HCT116 (cell line): ENCODE data around the gene EXOC4. TPM values are rescaled to one million over a fixed set of nuclear protein-coding genes. Genes with fewer than 3 reads are reported as not detected.

Source experiments
- ATAC-seq: fragments of 200-7000 bp; cut with Tn5 transposase; 2 replicates; pipeline ENCODE4 v1.9.1; 2020; ENCODE audit warnings: mild to moderate bottlenecking, moderate library complexity
- BruUV-seq: library from RNA; stranded (reverse); fragments of 400-500 nt; replicated peaks from 2 replicates; lab custom pipeline; 2021; lab: Mats Ljungman, UMichigan
- CTCF ChIA-PET: fragments of 300-600 bp; sonication (Branson Sonifier 250); formaldehyde crosslinking; loops from one replicate; lab custom pipeline; 2021; ENCODE audit warnings: antibody characterized with exemption; lab: Charles Lee
- POLR2A ChIA-PET: fragments of 300-600, 350-600 bp; sonication (Branson Sonifier 250); formaldehyde crosslinking; loops from one replicate; lab custom pipeline; 2021; ENCODE audit warnings: antibody characterized with exemption; lab: Charles Lee
- RAD21 ChIA-PET, 2 experiments: fragments of 300-600 bp; sonication (Branson Sonifier 250); formaldehyde crosslinking; loops; one replicate each; lab custom pipeline; 2023; ENCODE audit warnings: low total read pairs in 2 of 2; ENCODE audit not compliant: uncharacterized antibody in 2 of 2, unreplicated experiment in 2 of 2, low non-redundant PET in 1 of 2; lab: Charles Lee
- DNase-seq: peaks from one replicate; pipeline ENCODE4 v3.0.0-alpha.2; 2010; ENCODE audit warnings: low read depth, low spot score
- H2AFZ ChIP-seq: fragments of 200-600 bp; shearing (Covaris generic), sonication (generic); 2 replicates; pipeline ENCODE4 v1.6.1; 2017; ENCODE audit warnings: low read depth, mixed run types, mixed read lengths, antibody characterized with exemption, low read length; ENCODE audit not compliant: poor library complexity, severe bottlenecking
- H3K27ac ChIP-seq: 2 replicates; pipeline ENCODE4 v1.5.1; 2012; ENCODE audit warnings: low read depth, low read length
- H3K27me3 ChIP-seq: fragments of 200-600 bp; sonication (generic); 2 replicates; pipeline ENCODE4 v1.6.1; 2016; ENCODE audit warnings: mixed run types, low read length, mixed read lengths; ENCODE audit not compliant: insufficient read depth
- H3K36me3 ChIP-seq, 2 experiments: fragments of 200-500 bp in 1 of 2; fragments of 200-600 bp in 1 of 2; sonication (Bioruptor generic) in 1 of 2; sonication (generic) in 1 of 2; 2 replicates each; pipeline versions ENCODE4 v1.5.1 to v1.6.1; 2014 to 2016; ENCODE audit warnings: low read length in 2 of 2, inconsistent platforms in 1 of 2, mixed read lengths in 1 of 2, mixed run types in 1 of 2; ENCODE audit not compliant: insufficient read depth in 2 of 2, control insufficient read depth in 1 of 2
- H3K4me1 ChIP-seq, 2 experiments: fragments of 200-600 bp in 1 of 2; sonication (generic) in 1 of 2; 2 replicates each; pipeline versions ENCODE4 v1.5.1 to v1.6.1; 2012 to 2017; ENCODE audit warnings: low read length in 2 of 2, inconsistent platforms in 1 of 2, mild to moderate bottlenecking in 1 of 2, mixed read lengths in 1 of 2, mixed run types in 1 of 2, moderate library complexity in 1 of 2; ENCODE audit not compliant: insufficient read depth in 2 of 2, control insufficient read depth in 1 of 2
- H3K4me2 ChIP-seq: fragments of 200-600 bp; sonication (generic); 2 replicates; pipeline ENCODE4 v1.6.1; 2017; ENCODE audit warnings: mixed run types, low read length, mixed read lengths
- H3K4me3 ChIP-seq, 2 experiments: fragments of 200-600 bp in 1 of 2; sonication (generic) in 1 of 2; replicated peaks in 1 of 2; 2 replicates each; pipeline ENCODE4 v1.5.1; 2011 to 2016; ENCODE audit warnings: low read length in 2 of 2, control low read depth in 1 of 2, low read depth in 1 of 2, mild to moderate bottlenecking in 1 of 2, mixed read lengths in 1 of 2, mixed run types in 1 of 2
- H3K79me2 ChIP-seq: fragments of 200-600 bp; sonication (generic); 2 replicates; pipeline ENCODE4 v1.6.1; 2017; ENCODE audit warnings: mild to moderate bottlenecking, mixed run types, low read length, moderate library complexity, mixed read lengths; ENCODE audit not compliant: insufficient read depth
- H3K9ac ChIP-seq: fragments of 200-600 bp; sonication (generic); 2 replicates; pipeline ENCODE4 v1.6.1; 2016; ENCODE audit warnings: low read length, mixed read lengths
- H3K9me2 ChIP-seq: fragments of 200-600 bp; sonication (generic), shearing (Covaris generic); 2 replicates; pipeline ENCODE4 v1.6.1; 2017; ENCODE audit warnings: mixed run types, mild to moderate bottlenecking, moderate library complexity; ENCODE audit not compliant: insufficient read depth
- H3K9me3 ChIP-seq, 2 experiments: fragments of 200-500 bp in 1 of 2; fragments of 200-600 bp in 1 of 2; sonication (Bioruptor generic) in 1 of 2; sonication (generic) in 1 of 2; 2 replicates each; pipeline ENCODE4 v1.6.1; 2014 to 2017; ENCODE audit warnings: low read length in 2 of 2, mixed read lengths in 2 of 2, inconsistent platforms in 1 of 2, low read depth in 1 of 2, mild to moderate bottlenecking in 1 of 2, mixed run types in 1 of 2, moderate library complexity in 1 of 2; ENCODE audit not compliant: control insufficient read depth in 1 of 2, insufficient read depth in 1 of 2
- H4K20me1 ChIP-seq: fragments of 200-600 bp; sonication (generic), shearing (Covaris generic); 2 replicates; pipeline ENCODE4 v1.6.1; 2017; ENCODE audit warnings: mixed run types, mild to moderate bottlenecking, moderate library complexity; ENCODE audit not compliant: insufficient read depth
- ATF3 ChIP-seq: IDR thresholded peaks from 2 replicates; pipeline ENCODE4 v1.6.1; 2012
- CBX3 ChIP-seq: IDR thresholded peaks from 2 replicates; pipeline ENCODE4 v1.6.1; 2012; ENCODE audit warnings: low read depth
- CTCF ChIP-seq, 3 experiments: fragments of 200-600 bp in 1 of 3; sonication (generic) in 1 of 3; IDR thresholded peaks in 2 of 3; conservative IDR thresholded peaks in 1 of 3; 2 replicates each; pipeline ENCODE4 v1.5.1; 2012 to 2017; ENCODE audit warnings: low read depth in 2 of 3, low read length in 2 of 3, antibody characterized with exemption in 1 of 3, borderline replicate concordance in 1 of 3, control low read depth in 1 of 3, mild to moderate bottlenecking in 1 of 3, mixed read lengths in 1 of 3, mixed run types in 1 of 3, moderate library complexity in 1 of 3; ENCODE audit not compliant: insufficient read depth in 1 of 3
- EGR1 ChIP-seq: IDR thresholded peaks from 2 replicates; pipeline ENCODE4 v1.6.1; 2012; ENCODE audit warnings: low read depth
- EZH2phosphoT487 ChIP-seq: fragments of 200-600 bp; IDR thresholded peaks from 2 replicates; pipeline ENCODE4 v1.6.1; 2018; ENCODE audit warnings: antibody characterized with exemption, borderline replicate concordance
- POLR2A ChIP-seq: IDR thresholded peaks from 2 replicates; pipeline ENCODE4 v1.7.0; 2011; ENCODE audit warnings: borderline replicate concordance; ENCODE audit not compliant: insufficient read depth, insufficient read length; ENCODE audit errors: extremely low read depth
- RAD21 ChIP-seq: IDR thresholded peaks from 2 replicates; pipeline ENCODE4 v1.6.1; 2012; ENCODE audit warnings: low read depth, mild to moderate bottlenecking
- SIN3A ChIP-seq: IDR thresholded peaks from 2 replicates; pipeline ENCODE4 v1.6.1; 2012; ENCODE audit warnings: low read depth
- SP1 ChIP-seq: IDR thresholded peaks from 2 replicates; pipeline ENCODE4 v1.6.1; 2012; ENCODE audit warnings: low read depth
- SRF ChIP-seq: IDR thresholded peaks from 2 replicates; pipeline ENCODE4 v1.6.1; 2012; ENCODE audit warnings: low read depth
- YY1 ChIP-seq: IDR thresholded peaks from 2 replicates; pipeline ENCODE4 v1.6.1; 2011; ENCODE audit warnings: low read length, low read depth, moderate library complexity, mild to moderate bottlenecking; ENCODE audit not compliant: insufficient replicate concordance; ENCODE audit errors: extremely low read depth
- intact Hi-C: fragments of 100-400 bp; cut with micrococcal nuclease; formaldehyde crosslinking; loops from 2 replicates; pipeline ENCODE4 v1.10.0; 2022
- total RNA-seq: library from RNA; stranded (reverse); gene quantifications from one replicate; pipeline ENCODE4 v1.2.1, GENCODE V29; 2021; ENCODE audit not compliant: unreplicated experiment
- TF ChIP-seq, protein P1 (sequence below): IDR thresholded peaks from 2 replicates; pipeline ENCODE4 v1.6.1; 2012

The EXOC4 gene
- total RNA-seq, 1 experiment from 2014 or later: 40.3 TPM

DNA sequence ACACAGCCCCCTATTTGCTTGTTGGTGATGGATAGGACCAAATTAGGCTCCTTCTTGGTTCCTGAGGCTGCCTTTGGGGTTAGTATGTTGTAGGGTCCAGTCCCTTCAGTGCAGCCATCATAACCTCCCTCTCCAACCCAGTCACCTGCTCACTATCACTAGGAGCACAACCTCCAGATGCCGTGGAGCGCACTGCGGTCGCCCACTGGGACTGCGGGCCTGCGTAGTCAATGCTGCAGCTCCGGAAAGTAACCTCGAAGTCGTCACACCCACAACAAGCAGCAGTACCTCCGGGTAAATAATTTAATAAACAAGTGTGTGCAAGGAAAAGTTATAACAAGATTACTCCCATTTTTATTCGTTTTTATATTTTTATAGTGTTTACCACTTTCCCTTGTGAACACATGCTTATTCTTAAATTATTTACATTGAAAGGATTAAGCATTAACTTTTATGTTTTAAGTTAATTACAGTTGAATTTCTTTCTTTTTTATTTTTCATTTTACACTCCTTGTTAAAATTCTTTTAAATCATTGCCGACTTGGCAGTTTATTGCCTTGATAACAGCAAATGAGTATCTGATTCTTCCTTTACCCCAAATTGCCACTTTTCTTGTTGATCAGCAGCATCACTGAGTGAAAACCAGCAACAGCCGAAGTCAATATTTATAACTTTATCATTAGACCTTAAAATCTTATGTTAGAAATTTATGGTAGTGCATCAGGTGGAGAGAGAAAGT, 474.8 kb downstream of the EXOC4 start:
- Histone ChIP-seq H3K4me2 (no peak overlapping the region), H4K20me1 (no peaks in the 10 kb centered on the region), H3K27ac (no peak overlapping the region), H3K36me3 (no peaks in the 10 kb centered on the region), H3K27me3 (no peaks in the 10 kb centered on the region), H3K79me2 (no peaks in the 10 kb centered on the region), H3K4me1 (no peaks in the 10 kb centered on the region), H3K4me3 (no peak overlapping the region), H2AFZ (no peak overlapping the region), H3K9me3 (no peaks in the 10 kb centered on the region), H3K9ac (no peak overlapping the region), H3K9me2 (no peaks in the 10 kb centered on the region)
- intact Hi-C loops: no loop called here
- RAD21 ChIA-PET: no interaction called here
- no peak for ATAC-seq
- POLR2A ChIA-PET: no interaction called here
- BruUV-seq: no TSS peak
- CTCF ChIA-PET: no interaction called here
- no peak for TF ChIP-seq CTCF (IDR thresholded peaks at IDR 0.05 in 2 of 3, conservative IDR thresholded peaks at IDR 0.05 in 1 of 3; ENCODE audit: borderline replicate concordance in 1 of 3, insufficient read depth in 1 of 3, low read depth in 2 of 3, low read length in 2 of 3)
- no peak for TF ChIP-seq YY1
- TF ChIP-seq EZH2phosphoT487: no peak
- DNase-seq: no peak

DNA sequence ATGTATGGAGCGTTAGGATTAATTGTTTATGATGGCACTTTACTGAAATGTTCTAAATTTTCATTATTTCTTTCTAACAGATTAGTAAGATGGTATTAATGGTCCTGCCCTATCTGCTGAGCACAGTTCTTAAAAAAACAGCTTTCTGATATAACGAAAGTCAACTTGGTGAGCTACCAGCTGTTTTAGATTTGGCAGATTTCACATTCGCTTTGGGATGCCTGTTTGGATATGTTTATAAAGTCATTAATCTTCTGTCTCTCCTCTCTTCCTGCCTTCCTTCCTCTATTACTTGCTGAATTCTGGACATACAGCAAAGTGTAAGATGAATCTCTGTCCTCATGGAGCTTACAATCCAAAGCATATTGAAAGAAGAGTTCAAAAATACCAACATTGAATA, 477.5 kb downstream of the EXOC4 start:
- POLR2A ChIA-PET: no interaction called here
- no peaks in the 10 kb centered on the region for H4K20me1 ChIP-seq
- no peaks in the 10 kb centered on the region for H3K9me3 ChIP-seq
- H3K36me3 ChIP-seq: no peaks in the 10 kb centered on the region
- H3K4me2 ChIP-seq: no peak overlapping the region
- RAD21 ChIA-PET: no interaction called here
- no peak for TF ChIP-seq SRF
- TF ChIP-seq POLR2A: no peak
- TF ChIP-seq EGR1: no peak
- no peak for TF ChIP-seq CBX3
- TF ChIP-seq RAD21: no peak
- TF ChIP-seq CTCF (IDR thresholded peaks at IDR 0.05 in 2 of 3, conservative IDR thresholded peaks at IDR 0.05 in 1 of 3; ENCODE audit: borderline replicate concordance in 1 of 3, insufficient read depth in 1 of 3, low read depth in 2 of 3, low read length in 2 of 3): no peak
- TF ChIP-seq, protein P1, sequence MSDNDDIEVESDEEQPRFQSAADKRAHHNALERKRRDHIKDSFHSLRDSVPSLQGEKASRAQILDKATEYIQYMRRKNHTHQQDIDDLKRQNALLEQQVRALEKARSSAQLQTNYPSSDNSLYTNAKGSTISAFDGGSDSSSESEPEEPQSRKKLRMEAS: no peak
- TF ChIP-seq SIN3A: no peak
- TF ChIP-seq ATF3: no peak
- TF ChIP-seq SP1: no peak
- H3K4me3 ChIP-seq: no peak overlapping the region
- intact Hi-C loops: no loop called here
- H3K9ac ChIP-seq: no peak overlapping the region
- no peaks in the 10 kb centered on the region for H3K4me1 ChIP-seq
- no peaks in the 10 kb centered on the region for H3K79me2 ChIP-seq
- no peak for ATAC-seq
- no peak for DNase-seq
- BruUV-seq: no TSS peak
- H3K9me2 ChIP-seq: no peaks in the 10 kb centered on the region
- CTCF ChIA-PET: no interaction called here
- no peak overlapping the region for H2AFZ ChIP-seq
- H3K27me3 ChIP-seq: no peaks in the 10 kb centered on the region
- H3K27ac ChIP-seq: no peak overlapping the region
